Vagina (tissue), 2 donors: Measurements from ENCODE around the gene FAM186B. TPM values are rescaled to one million over a fixed set of nuclear protein-coding genes. Genes with fewer than 3 reads are reported as not detected.
A peak's percentile ranks its signal among the peaks of the same experiment; 100 is the strongest.

Source experiments
- DNase-seq, 2 donors: peaks; one replicate each; pipeline ENCODE4 v3.0.0-alpha.2; 2017; ENCODE audit errors: extremely low spot score in 2 of 2
- H3K27ac ChIP-seq: fragments of 200-600 bp; sonication (generic); one replicate; pipeline ENCODE4 v1.5.1; 2019
- H3K27me3 ChIP-seq: fragments of 200-600 bp; sonication (generic); one replicate; pipeline ENCODE4 v1.5.1; 2019
- H3K36me3 ChIP-seq, 2 donors: fragments of 200-600 bp; sonication (generic); one replicate each; pipeline ENCODE4 v1.5.1; 2017 to 2019
- H3K4me1 ChIP-seq: fragments of 200-600 bp; sonication (generic); one replicate; pipeline ENCODE4 v1.5.1; 2019
- H3K4me3 ChIP-seq, 2 donors: fragments of 200-600 bp; sonication (generic); 1 replicate in 1 of 2; 2 replicates in 1 of 2; pipeline ENCODE4 v1.5.1; 2016 to 2019
- H3K9me3 ChIP-seq: fragments of 200-600 bp; sonication (generic); one replicate; pipeline ENCODE4 v1.5.1; 2019
- CTCF ChIP-seq, 3 experiments: fragments of 450-650 bp in 2 of 3; fragments of 200-600 bp in 1 of 3; sonication (generic) in 1 of 3; IDR thresholded peaks; one replicate each; pipeline ENCODE4 v1.5.1; 2017 to 2019; ENCODE audit warnings: antibody characterized with exemption in 3 of 3, mild to moderate bottlenecking in 2 of 3, moderate library complexity in 2 of 3
- POLR2A ChIP-seq, 2 donors: fragments of 450-650 bp; IDR thresholded peaks; one replicate each; pipeline ENCODE4 v1.6.1; 2017; ENCODE audit warnings: antibody characterized with exemption in 2 of 2, mild to moderate bottlenecking in 2 of 2, moderate library complexity in 2 of 2
- POLR2AphosphoS5 ChIP-seq, 2 donors: sonication (generic); formaldehyde crosslinking; IDR thresholded peaks; one replicate each; pipeline ENCODE4 v1.9.0; 2017; ENCODE audit warnings: antibody characterized with exemption in 2 of 2, mild to moderate bottlenecking in 2 of 2, low read depth in 1 of 2; ENCODE audit not compliant: insufficient read depth in 1 of 2
- intact Hi-C: fragments of 100-400 bp; cut with DNase I; formaldehyde crosslinking; loops from one replicate; pipeline ENCODE4 v1.15.1; 2023
- total RNA-seq: library from RNA; depleted of rRNA; stranded (reverse); fragments of >200 nt; gene quantifications from one replicate; pipeline ENCODE4 v1.2.3, GENCODE V29; 2016

Gene FAM186B
- total RNA-seq, 1 donor from 2014 or later, result not detected

GRCh38 chr12:49646331-49646830, 40.9 kb upstream of the FAM186B start:
- no peaks in the 10 kb centered on the region for H3K4me1 ChIP-seq
- H3K27ac ChIP-seq, result no peak overlapping the region
- peaks cover 0 to 38% of the 10 kb centered on the region in 2 donors for H3K36me3 ChIP-seq
- no peak for DNase-seq
- TF ChIP-seq POLR2AphosphoS5 (IDR thresholded peaks at IDR 0.05; ENCODE audit: insufficient read depth in 1 of 2, low read depth in 1 of 2), result no peak
- no peak for TF ChIP-seq CTCF (IDR thresholded peaks at IDR 0.05)
- TF ChIP-seq POLR2A (IDR thresholded peaks at IDR 0.05), result no peak
- no peaks in the 10 kb centered on the region for H3K27me3 ChIP-seq
- intact Hi-C loops, result loop anchor here (2.0 kb wide), 1 partner anchor 60 kb away; the partner anchor contains the start of gene FMNL3
- H3K4me3 ChIP-seq, result no peak overlapping the region
- H3K9me3 ChIP-seq, result no peaks in the 10 kb centered on the region

GRCh38 chr12:49645146-49646039, 40.0 kb upstream of the FAM186B start:
- no peak for DNase-seq
- TF ChIP-seq POLR2AphosphoS5 (IDR thresholded peaks at IDR 0.05; ENCODE audit: insufficient read depth in 1 of 2, low read depth in 1 of 2), result no peak
- TF ChIP-seq POLR2A (IDR thresholded peaks at IDR 0.05), result no peak
- TF ChIP-seq CTCF (IDR thresholded peaks at IDR 0.05), result no peak
- H3K27me3 ChIP-seq, result no peaks in the 10 kb centered on the region
- H3K9me3 ChIP-seq, result no peaks in the 10 kb centered on the region
- H3K27ac ChIP-seq, result no peak overlapping the region
- peaks cover 0 to 33% of the 10 kb centered on the region in 2 donors for H3K36me3 ChIP-seq
- no peaks in the 10 kb centered on the region for H3K4me1 ChIP-seq
- intact Hi-C loops, result loop anchor here (2.0 kb wide), 1 partner anchor 61 kb away; the partner anchor contains the start of gene FMNL3
- no peak overlapping the region for H3K4me3 ChIP-seq

GRCh38 chr12:49644620-49644994, 39.2 kb upstream of the FAM186B start:
- intact Hi-C loops, result no loop called here
- Histone ChIP-seq H3K27ac (peak overlapping the region; percentile 42), H3K4me1 (no peaks in the 10 kb centered on the region), H3K36me3 (peaks cover 0 to 31% of the 10 kb centered on the region in 2 donors), H3K9me3 (no peaks in the 10 kb centered on the region), H3K27me3 (no peaks in the 10 kb centered on the region), H3K4me3 (no peak overlapping the region)
- TF ChIP-seq CTCF (IDR thresholded peaks at IDR 0.05) (peak; percentile 89 to 94 (median 94)), POLR2A (IDR thresholded peaks at IDR 0.05) (no peak), POLR2AphosphoS5 (IDR thresholded peaks at IDR 0.05; ENCODE audit: insufficient read depth in 1 of 2, low read depth in 1 of 2) (peak in 1 of 2 donors; percentile 8)
- no peak for DNase-seq

- intact Hi-C loops, result no loop called here
- no peaks in the 10 kb centered on the region for H3K27me3 ChIP-seq
- H3K4me3 ChIP-seq, result no peak overlapping the region
- TF ChIP-seq POLR2AphosphoS5 (IDR thresholded peaks at IDR 0.05; ENCODE audit: insufficient read depth in 1 of 2, low read depth in 1 of 2) (peak in 1 of 2 donors; percentile 40), POLR2A (IDR thresholded peaks at IDR 0.05) (no peak)
- DNase-seq, result no peak
- no peaks in the 10 kb centered on the region for H3K4me1 ChIP-seq
- no peaks in the 10 kb centered on the region for H3K9me3 ChIP-seq
- H3K27ac ChIP-seq, result peak overlapping the region; percentile 42
- H3K36me3 ChIP-seq, result peaks cover 0 to 31% of the 10 kb centered on the region in 2 donors
Observed at GRCh38 chr12:49643961-49644619, 38.7 kb upstream of the FAM186B start.

GRCh38 chr12:49643135-49643534, 37.7 kb upstream of the FAM186B start:
- Histone ChIP-seq H3K36me3 (peaks cover 0 to 26% of the 10 kb centered on the region in 2 donors), H3K4me3 (no peak overlapping the region), H3K9me3 (no peaks in the 10 kb centered on the region), H3K27ac (no peak overlapping the region), H3K4me1 (no peaks in the 10 kb centered on the region), H3K27me3 (no peaks in the 10 kb centered on the region)
- TF ChIP-seq POLR2A (IDR thresholded peaks at IDR 0.05), result no peak
- TF ChIP-seq CTCF (IDR thresholded peaks at IDR 0.05), result no peak
- no peak for TF ChIP-seq POLR2AphosphoS5 (IDR thresholded peaks at IDR 0.05; ENCODE audit: insufficient read depth in 1 of 2, low read depth in 1 of 2)
- DNase-seq, result no peak
- intact Hi-C loops, result no loop called here
